C4-2B (cell line): ENCODE measurements around the gene KRT14.
"Not testable (repeated sequence)": the region's sequence is repeated elsewhere in the genome, so short reads cannot be mapped to it uniquely, and the experiment has no call there.

Source experiments
- H3K27ac ChIP-seq: fragments of 450-650 bp; 2 replicates; pipeline ENCODE4 v1.5.1; 2017
- ZFX ChIP-seq: fragments of 450-650 bp; IDR thresholded peaks from 2 replicates; pipeline ENCODE4 v1.6.1; 2017
- TF ChIP-seq, protein P1 (sequence below): fragments of 450-650 bp; conservative IDR thresholded peaks from 2 replicates; pipeline ENCODE4 v1.5.1; 2017; ENCODE audit warnings: mild to moderate bottlenecking

The KRT14 gene

DNA sequence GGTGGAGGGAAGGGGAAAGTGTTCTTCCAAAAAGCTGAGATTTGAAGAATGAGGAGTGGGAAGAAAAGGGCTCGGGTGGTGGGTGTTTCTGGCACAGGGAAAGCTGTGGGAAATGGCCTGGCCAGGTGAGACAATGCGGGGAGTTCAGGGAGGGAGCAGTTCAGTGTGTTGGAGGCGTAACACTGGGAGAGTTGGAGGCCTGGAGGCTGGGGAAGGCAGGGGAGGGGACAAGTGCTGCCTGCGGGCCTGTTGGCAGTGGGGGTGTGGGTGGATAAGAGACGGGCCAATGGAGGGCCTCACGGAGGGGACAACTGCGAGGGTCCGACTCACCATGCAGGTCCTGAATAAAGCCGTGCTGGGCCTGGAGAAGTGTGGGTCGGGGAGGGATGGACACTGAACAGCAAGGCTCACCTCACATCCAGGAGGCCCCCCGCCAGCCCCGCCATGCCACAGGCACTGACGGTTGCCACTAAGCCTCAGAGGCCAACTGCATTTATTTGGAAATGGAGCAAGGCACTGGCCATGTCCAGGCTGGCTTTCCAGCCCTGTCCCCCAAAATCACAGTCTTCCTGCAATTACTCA, 40.8 kb downstream of the KRT14 start:
- TF ChIP-seq, protein P1, sequence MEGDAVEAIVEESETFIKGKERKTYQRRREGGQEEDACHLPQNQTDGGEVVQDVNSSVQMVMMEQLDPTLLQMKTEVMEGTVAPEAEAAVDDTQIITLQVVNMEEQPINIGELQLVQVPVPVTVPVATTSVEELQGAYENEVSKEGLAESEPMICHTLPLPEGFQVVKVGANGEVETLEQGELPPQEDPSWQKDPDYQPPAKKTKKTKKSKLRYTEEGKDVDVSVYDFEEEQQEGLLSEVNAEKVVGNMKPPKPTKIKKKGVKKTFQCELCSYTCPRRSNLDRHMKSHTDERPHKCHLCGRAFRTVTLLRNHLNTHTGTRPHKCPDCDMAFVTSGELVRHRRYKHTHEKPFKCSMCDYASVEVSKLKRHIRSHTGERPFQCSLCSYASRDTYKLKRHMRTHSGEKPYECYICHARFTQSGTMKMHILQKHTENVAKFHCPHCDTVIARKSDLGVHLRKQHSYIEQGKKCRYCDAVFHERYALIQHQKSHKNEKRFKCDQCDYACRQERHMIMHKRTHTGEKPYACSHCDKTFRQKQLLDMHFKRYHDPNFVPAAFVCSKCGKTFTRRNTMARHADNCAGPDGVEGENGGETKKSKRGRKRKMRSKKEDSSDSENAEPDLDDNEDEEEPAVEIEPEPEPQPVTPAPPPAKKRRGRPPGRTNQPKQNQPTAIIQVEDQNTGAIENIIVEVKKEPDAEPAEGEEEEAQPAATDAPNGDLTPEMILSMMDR: no peak
- no peak for TF ChIP-seq ZFX
- no peak overlapping the region for H3K27ac ChIP-seq

GRCh38 chr17:41544935-41545334, 41.8 kb downstream of the KRT14 start:
- TF ChIP-seq ZFX: no peak
- TF ChIP-seq, protein P1: no peak
- H3K27ac ChIP-seq: no peak overlapping the region

DNA sequence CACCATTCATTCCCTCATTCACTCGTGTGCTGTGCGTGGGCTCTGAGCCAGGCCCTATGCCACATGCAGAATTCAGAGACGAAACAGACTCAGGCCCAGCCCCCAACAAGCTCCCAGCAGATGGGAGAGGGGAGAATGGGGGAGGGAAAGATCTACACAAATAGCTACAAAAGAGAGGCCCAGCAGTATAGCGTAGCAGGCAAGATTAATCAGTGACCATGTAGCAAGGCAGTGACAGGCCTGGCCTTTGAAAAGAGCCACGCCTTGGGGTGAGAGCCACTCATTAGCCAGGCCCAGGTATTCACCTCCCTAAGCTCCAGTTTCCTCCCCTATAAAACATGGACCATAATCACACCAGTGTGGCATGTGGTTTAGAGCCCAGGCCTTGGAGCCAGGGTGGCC, 42.2 kb downstream of the KRT14 start:
- H3K27ac ChIP-seq: no peak overlapping the region
- no peak for TF ChIP-seq ZFX
- TF ChIP-seq, protein P1: no peak

- H3K27ac ChIP-seq: not testable (repeated sequence)
Observed at GRCh38 chr17:41542786-41543185, 43.9 kb downstream of the KRT14 start.

DNA sequence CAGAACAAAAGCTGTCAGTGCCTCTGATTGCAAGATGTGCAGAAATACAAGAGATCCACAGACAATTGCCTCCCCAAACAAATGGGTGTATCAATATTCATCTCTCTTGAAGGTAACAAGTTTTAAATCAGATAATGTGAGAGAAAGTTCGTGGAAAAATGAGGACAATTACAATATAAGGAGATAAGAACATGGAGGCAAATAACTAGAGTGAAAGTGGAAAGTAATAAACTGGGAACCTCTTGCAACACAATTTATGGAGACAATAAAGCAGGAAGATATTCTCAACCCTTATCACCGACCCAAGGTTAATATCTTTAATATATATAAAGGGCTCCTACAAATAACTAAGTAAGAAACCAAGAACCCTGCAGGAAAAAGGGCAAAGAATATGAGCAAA, 44.3 kb downstream of the KRT14 start:
- no peak overlapping the region for H3K27ac ChIP-seq
- no peak for TF ChIP-seq ZFX
- TF ChIP-seq, protein P1: no peak

DNA sequence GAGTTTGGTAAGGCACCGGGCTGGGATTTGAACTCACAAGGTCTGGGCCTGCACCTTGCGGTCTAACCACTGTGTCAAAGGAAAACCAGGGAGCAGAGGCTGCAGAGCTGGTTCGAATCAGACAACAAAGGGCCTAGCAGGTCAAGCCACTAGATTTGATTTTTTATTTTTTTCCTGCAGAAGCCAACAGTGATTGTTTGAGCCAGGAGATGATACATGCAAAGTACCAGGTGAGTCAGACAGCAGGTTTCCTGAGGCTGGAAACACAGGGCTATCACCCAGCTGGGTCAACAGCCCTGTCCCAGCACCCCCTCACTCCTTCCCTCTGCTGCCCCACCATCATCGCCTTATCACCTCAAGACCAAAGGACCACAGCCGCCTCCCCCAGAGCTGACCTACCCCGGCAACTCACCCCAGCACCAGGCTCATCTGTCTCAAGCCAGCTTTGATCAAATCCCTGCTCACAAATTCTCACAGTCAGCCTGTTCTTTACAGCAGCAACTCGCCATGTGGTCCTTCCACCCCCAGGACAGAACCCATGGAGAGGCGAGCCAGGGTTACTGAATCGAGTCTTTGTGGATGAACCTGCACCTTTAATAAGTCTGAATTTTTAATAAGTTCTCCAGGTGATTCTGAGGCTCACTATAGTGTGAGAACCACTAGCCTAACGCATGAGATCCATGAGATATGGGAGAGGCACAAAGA, 45.6 kb downstream of the KRT14 start:
- H3K27ac ChIP-seq: no peak overlapping the region; the same call in 1 of the 2 replicates
- TF ChIP-seq ZFX: no peak
- TF ChIP-seq, protein P1: no peak

DNA sequence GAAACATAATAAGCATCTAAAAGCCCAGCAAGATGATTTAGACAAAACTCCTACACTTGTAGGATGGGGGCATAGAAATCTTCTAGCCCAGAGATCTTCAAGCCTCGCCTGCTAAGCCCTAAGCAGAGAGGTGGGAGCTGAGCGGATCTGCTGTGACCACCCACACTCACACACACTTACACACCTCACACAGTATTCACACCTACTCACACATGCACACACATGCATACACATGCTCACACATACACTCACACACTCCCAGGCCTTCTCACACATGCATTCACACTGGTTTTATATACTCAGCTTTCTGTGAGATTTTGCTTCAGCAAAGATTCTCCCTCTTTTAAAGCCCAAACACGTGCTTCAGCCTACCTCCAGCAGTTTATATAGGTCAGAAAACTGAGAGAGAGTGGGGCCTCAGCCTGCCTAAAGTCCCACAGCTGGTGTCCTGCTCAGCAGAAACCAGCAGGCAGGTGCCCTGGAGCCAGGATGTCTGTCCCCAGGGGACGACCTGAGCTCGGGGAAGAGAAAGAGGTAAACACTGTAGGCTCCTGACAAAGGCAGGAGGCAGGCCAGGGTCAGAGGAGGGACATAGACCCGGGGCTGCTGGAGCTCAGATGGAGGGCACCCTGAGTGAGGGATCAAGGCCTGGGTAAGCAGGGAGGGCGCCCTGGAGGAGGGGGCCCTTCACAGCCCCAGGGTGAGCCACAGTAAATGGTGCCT, 46.6 kb downstream of the KRT14 start:
- TF ChIP-seq ZFX: no peak
- TF ChIP-seq, protein P1: no peak
- peak overlapping the region; percentile 72 for H3K27ac ChIP-seq
